Mucosa of gallbladder (tissue), 1 donor: Measurements from ENCODE around the gene DSP. TPM values are rescaled to one million over a fixed set of nuclear protein-coding genes. Genes with fewer than 3 reads are reported as not detected.

Source experiments
- DNase-seq: peaks from one replicate; pipeline ENCODE4 v3.0.0-alpha.2; 2020; ENCODE audit warnings: low spot score
- total RNA-seq: library from RNA; stranded (reverse); gene quantifications from one replicate; pipeline ENCODE4 v1.2.1, GENCODE V29; 2021
- donor health status: DM: no; HTN: no; CAD: no.

The DSP gene
- total RNA-seq, 1 donor from 2014 or later = 79.1 TPM

DNA sequence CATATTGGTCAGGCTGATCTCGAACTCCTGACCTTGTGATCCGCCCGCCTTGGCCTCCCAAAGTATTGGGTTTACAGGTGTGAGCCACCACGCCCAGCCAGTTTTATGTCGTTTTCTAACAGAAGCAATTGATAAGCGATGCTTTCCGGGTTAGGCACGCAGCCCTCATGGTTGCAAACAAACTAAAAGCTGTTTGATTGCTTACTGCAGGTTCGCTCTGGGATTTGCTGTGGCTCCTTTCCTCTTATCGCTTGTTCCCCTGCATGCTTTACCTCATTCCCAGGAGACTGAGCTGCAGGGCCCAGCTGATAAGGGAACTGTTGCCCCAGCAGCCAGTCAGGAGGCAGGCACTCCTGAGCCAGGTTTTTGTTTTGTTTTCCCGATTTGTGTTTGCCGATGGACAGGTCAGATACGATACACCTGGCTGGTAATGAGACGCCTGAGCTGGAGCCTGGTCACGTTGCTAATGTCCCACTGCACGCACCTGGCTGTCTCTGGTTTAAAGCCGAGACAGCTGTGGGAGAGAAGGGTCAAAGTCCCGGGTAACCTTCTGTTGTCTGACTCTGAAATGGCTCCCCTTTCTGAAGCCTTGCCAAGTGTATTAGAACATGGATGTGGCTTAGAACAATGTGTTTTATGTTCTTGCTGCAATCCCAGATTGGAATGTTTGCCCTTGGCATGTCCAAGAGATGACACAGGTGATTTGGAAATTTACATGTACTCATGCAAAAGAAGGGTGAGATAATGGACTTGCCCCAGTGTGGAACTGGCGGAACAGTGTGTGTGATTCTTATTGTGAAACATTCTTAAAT is 19.9 kb downstream of the DSP start:
- DNase-seq = peak; percentile 92

DNA sequence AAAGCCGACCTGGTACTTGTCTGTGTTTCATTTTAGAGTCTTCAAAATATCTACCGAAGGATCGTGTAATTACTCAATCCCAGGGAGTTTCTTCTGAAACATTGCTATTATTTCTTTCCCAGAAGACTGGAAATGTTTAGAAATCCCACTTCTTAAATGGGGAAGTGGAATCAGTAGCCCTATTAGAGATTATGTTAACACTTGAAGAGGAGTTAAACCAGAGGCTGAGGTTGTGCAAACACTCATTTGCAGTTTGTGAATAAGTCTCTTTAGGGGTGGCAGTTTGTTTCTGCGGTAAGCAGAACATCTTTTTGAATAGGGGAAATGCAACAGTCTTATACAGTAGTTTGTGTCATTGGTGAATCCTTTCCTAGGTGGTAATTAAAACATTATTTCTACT is 21.3 kb downstream of the DSP start:
- DNase-seq = no peak

DNA sequence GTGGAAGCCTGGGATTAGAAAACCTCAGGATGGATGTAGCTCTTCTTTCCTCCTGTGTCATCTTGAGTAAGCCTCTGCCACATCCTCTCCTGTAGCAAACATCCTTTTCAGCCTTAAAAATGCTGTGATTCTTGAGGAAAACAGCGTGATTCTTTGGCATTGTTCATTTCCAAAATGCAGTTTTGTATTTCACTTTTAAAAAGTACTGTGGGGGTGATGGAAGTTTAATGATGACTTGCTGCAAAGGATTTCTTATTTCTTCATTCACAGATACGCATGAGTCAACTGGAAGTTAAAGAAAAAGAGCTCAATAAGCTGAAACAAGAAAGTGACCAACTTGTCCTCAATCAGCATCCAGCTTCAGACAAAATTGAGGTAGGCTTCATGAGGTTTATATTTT is 24.6 kb downstream of the DSP start:
- no peak for DNase-seq

DNA sequence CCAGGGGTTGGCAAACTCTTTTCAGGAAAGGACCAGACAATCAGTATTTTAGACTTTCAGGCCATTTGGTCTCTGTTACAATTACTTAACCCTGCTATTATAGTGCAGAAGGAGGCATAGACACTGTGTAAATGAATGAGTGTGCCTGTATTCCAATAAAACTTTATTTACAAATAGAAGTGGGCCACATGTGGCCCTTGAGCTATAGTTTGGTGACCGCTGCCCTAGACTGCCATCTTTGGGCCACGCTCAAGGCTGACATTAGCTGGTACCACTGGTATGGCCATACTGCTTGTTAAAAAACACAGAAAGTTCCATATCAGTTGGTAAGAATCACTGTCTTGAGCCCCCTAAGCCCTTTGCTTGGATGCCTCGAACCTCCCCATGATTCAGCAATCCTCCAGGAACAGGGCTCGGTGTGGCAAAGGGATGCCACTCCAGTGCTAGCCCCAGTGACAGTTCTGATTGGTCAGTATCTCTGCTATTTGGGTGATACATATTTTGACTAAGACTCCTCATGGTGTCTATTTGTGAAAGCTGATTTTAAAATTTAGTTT is 25.2 kb downstream of the DSP start:
- no peak for DNase-seq

DNA sequence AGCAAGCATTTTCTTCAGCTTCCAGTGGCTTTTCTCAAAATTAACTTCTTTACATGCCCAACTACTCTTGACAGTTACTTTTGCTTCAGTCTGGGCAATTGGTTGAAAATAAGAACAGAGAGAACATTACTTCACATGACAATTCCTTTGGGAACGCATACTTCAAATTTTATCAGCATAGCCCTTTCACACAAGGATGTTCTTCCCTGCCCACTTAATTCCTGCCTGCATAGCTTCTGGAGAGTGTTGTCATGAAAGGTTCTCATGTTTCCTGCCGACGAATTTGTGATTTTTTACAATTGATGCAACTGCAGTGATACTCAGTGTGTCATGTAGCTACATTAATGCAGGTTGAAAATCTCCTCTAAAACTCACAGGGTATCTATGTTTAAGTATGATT is 26.6 kb downstream of the DSP start:
- DNase-seq = no peak

DNA sequence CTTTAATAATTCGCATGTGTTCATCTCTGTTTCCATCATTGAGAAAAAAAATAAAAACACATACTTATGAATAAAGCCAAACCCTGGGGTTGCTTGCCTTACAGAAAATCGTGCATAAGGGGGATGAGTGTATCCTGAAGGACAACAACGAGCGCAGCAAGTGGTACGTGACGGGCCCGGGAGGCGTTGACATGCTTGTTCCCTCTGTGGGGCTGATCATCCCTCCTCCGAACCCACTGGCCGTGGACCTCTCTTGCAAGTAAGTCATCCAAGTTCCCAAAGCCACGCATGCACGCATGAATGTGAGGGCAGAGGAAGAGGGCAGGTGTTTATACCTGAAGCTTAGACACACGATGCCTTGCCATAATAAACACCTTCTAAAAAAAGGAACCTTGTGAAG is 27.6 kb downstream of the DSP start:
- no peak for DNase-seq

DNA sequence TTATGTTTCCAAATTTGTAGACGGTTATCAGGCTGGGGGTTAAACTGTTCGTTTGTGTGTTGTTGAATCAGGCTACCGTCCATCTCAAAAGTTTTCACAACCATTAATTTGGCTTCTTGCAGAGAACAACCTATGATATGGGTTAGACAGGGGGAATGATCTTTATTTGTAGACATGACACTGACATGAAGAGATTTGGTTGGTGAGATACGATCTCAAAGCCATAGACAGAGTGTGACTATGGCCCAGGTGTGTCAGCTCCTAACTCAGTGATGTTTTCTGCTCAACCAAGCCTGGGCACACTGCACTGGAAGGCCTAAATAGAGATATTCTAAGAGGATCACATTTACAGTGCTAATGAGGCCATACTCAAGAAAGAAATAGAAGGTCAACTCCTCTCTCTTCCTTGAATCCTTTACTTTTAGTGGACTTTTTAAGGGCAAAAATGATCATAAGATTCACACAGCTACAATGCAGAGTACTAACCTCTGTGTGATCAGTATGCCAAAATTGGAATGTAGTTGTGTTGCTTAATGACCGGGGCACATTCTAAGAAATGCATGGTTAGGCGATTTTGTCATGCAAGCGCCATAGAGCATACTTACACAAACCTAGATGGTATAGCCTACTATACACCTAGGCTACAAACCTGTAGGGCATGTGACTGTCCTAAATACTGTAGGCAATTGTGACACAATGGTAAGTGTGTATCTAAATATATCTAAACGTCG is 30.9 kb downstream of the DSP start:
- no peak for DNase-seq

DNA sequence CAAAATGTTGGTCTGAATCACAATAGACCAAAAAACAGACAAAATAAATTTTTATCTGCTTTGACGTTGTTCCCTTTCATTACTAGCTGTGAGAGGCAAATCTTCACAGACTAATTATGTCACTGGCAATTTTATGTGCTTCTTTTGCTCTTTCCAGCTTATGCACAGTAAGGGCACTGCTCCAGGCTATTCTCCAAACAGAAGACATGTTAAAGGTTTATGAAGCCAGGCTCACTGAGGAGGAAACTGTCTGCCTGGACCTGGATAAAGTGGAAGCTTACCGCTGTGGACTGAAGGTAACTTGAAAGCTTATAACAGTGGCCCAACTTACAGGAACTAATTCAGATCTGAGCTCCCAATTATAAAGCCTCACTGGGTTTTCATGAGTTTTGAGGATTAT is 33.0 kb downstream of the DSP start:
- DNase-seq = no peak

DNA sequence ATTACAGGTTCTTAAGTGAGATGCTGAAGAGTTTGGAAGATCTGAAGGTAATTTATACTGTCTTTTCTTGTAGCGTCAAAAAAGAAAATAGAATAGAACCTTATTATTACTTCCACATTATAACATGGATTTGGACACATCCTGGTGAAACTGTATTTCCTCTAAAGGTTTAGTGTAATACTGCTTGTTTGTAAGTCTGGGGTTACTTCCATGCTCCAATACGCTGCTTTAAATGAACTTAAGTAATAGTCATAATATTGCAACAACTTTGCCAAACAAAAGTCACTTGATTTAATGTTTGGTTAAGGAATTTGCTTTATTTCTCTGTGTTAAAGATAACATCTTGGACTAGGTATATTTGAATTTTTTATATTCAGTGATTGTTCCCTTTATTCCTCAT is 37.0 kb downstream of the DSP start:
- DNase-seq = no peak

DNA sequence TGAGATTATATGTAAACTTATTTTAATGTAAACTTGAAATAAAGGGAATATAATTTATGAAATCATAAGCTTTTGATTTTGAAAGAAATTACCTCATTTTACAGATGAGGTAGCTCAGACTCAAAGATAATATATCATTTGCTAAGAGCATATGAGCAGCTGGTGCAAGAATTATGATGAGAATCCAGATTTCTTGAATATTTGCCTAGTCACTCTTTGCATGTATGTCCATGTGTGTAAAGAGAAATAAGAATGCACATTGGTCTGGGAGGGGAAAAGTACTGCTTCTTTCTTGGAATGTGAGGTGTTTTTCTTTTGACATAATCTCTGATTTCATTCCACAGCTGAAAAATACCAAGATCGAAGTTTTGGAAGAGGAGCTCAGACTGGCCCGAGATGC is 37.5 kb downstream of the DSP start:
- DNase-seq = no peak

DNA sequence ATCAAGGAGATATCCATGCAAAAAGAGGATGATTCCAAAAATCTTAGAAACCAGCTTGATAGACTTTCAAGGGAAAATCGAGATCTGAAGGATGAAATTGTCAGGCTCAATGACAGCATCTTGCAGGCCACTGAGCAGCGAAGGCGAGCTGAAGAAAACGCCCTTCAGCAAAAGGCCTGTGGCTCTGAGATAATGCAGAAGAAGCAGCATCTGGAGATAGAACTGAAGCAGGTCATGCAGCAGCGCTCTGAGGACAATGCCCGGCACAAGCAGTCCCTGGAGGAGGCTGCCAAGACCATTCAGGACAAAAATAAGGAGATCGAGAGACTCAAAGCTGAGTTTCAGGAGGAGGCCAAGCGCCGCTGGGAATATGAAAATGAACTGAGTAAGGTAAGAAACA is 38.4 kb downstream of the DSP start:
- no peak for DNase-seq

DNA sequence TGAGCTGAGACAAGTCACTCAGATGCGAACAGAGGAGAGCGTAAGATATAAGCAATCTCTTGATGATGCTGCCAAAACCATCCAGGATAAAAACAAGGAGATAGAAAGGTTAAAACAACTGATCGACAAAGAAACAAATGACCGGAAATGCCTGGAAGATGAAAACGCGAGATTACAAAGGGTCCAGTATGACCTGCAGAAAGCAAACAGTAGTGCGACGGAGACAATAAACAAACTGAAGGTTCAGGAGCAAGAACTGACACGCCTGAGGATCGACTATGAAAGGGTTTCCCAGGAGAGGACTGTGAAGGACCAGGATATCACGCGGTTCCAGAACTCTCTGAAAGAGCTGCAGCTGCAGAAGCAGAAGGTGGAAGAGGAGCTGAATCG is 39.1 kb downstream of the DSP start:
- DNase-seq = no peak

DNA sequence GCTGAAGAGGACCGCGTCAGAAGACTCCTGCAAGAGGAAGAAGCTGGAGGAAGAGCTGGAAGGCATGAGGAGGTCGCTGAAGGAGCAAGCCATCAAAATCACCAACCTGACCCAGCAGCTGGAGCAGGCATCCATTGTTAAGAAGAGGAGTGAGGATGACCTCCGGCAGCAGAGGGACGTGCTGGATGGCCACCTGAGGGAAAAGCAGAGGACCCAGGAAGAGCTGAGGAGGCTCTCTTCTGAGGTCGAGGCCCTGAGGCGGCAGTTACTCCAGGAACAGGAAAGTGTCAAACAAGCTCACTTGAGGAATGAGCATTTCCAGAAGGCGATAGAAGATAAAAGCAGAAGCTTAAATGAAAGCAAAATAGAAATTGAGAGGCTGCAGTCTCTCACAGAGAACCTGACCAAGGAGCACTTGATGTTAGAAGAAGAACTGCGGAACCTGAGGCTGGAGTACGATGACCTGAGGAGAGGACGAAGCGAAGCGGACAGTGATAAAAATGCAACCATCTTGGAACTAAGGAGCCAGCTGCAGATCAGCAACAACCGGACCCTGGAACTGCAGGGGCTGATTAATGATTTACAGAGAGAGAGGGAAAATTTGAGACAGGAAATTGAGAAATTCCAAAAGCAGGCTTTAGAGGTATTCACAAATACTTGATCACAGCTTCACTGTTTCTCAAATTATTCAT is 39.6 kb downstream of the DSP start:
- DNase-seq = no peak

DNA sequence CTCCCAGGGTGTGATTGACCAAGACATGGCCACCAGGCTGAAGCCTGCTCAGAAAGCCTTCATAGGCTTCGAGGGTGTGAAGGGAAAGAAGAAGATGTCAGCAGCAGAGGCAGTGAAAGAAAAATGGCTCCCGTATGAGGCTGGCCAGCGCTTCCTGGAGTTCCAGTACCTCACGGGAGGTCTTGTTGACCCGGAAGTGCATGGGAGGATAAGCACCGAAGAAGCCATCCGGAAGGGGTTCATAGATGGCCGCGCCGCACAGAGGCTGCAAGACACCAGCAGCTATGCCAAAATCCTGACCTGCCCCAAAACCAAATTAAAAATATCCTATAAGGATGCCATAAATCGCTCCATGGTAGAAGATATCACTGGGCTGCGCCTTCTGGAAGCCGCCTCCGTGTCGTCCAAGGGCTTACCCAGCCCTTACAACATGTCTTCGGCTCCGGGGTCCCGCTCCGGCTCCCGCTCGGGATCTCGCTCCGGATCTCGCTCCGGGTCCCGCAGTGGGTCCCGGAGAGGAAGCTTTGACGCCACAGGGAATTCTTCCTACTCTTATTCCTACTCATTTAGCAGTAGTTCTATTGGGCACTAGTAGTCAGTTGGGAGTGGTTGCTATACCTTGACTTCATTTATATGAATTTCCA is 43.9 kb downstream of the DSP start:
- DNase-seq = no peak

DNA sequence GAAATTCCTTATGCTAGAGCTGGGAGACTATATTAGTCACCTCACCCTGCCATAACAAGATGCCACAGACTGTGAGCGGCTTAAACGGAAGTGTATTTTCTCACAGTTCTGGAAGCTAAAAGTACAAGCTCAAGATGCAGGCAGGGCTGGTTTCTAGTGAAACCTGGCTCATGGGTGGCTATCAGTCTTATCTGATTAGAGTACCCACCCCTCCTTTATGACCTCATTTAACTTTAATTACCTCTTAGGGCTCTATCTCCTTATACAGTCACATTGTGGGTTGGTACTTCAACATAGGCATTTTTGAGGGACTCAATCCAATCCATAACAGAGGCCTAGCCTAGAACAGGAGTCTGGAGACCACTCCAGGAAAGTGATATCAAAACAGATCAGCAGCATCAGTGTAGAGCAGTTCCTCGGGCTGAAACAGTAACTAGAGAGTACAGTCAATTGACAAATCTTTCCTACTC is 46.2 kb downstream of the DSP start:
- no peak for DNase-seq

DNA sequence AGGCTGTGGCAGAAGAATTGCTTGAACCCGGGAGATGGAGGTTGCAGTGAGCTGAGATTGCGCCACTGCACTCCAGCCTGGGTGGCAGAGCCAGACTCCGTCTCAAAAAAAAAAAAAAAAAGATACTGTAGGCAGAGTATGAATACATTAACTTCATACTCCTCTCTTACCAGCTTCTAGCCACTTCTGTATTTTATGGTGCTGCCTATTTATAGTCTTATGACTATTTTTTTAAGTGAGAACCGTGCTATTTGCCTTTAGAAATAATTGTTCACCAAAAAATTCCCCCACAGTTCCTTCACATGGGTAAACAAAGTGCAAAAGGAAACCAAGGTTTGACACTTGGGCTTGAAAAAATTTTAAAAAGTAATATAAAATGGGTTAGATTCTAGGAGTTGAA is 47.0 kb downstream of the DSP start:
- DNase-seq = no peak

DNA sequence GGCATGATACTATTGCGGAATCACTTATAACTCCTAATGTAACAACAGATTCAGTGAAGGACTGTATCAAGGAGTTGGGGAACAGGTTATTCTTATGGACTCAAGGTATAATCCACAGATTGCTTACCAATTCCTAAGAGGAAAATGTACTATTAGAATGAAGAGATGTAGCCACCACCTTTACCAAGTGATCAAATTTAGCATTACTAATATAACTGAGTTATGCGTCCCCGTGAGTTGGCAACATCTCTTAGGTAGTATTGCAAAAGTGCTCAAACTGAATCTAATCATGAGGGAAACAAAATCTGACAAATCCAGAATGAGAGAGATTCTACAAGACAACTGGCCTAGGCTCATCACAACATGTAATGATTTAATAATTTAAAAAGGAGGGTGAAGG is 47.8 kb downstream of the DSP start:
- DNase-seq = no peak

DNA sequence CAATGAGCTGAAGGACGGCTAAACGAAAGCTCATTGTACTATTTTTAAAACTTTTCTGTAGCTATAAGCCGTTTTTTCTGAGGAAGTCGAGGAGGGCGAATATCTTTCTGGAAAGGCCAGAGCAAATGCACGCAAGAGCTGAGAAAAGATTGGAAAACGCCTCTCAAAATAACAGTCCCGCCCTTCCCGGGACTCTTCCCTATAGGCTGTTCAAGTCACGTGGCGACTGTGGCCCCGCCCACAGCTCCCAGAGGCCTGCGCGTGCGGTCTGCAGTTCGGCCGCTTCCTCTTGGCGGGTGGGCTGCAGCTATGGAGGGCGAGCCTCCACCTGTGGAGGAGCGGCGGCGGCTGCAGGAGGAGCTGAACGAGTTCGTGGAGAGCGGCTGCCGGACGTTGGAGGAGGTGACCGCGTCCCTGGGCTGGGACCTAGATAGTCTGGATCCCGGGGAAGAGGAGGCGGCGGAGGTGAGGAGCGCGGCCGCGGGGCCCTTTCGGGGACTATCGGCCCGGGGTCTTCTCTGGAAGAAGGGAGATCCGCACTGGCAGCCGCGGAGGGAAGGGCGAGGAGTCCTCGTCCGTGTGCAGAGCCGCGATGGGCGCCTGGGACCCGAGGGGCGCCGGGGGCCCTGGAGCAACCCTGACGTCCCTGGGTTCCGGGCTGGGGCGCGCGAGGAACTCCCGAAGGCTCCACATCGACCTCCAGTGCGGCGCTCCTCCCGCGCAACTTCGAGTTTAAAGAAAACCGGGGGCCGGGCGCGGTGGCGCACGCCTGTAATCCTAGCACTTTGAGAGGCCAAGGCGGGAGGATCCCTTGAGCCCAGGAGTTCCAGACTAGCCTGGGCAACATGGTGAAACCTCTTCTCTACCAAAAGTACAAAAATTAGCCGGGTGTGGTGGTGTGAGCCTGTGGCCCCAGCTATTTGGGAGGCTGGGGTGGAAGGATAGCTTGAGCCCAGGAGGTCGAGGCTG is 48.8 kb downstream of the DSP start, which contains the start of gene SNRNP48:
TSS of gene SNRNP48 (plus strand) at position 250 of the 969 bp plus-strand sequence. CDS start at position 310, 60 bp downstream.
- peak; percentile 96 for DNase-seq

DNA sequence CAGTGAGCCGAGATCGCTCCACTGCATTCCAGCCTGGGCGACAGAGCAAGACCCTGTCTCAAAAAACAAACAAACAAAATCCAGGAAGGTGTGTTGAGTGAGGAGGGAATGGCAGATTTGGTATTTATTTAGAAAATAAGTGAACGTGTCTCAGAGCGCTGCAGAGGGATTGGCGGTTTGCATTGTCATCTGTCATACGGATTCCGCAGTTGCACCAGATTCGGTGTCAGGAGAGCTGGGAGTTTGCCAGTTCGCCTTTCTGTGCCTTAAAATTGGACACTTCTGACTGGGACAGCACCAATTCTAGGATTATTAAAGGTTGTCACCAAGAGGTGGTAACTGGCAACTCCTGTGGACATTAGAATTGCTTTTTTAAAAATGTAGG is 49.4 kb downstream of the DSP start:
- DNase-seq = no peak

DNA sequence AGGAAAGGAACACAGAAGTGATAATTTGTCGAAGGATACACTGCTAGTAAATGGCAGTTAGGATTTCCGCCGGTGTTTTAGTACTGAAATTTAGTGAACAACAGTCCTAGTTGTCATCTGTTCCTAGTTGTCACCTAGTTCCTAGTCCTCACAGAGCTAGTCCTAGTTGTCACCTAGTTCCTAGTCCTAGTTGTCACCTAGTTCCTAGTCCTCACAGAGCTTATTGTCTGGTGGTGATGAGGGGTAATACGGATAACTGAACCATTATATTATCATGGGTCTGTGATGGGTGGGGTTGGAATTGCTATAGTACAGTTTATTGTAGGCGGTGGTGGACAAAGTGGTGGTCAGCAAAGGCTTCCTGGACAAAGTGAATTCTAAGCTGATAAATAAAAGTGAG is 50.3 kb downstream of the DSP start:
- DNase-seq = no peak

DNA sequence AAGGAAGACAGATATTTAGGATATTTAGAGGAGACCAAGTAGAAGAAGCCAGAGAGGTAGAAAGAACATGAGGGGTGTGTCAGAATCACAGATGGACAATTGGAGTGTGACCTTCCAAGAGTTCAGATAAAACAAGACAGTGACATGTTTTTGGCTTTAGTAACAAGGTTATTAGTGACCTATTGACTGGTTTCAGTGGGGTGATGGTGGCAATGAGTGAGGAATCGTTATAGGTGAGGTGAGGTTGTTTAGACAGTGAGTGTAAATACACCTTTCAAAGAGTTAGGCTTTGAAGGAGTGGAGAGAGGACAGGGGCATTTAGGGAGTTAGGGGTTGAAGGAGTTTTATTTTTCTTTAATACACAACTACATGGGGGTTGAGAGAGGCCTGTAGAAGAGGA is 51.8 kb downstream of the DSP start:
- no peak for DNase-seq
